ENCODE data around the gene QSOX1.

DNA sequence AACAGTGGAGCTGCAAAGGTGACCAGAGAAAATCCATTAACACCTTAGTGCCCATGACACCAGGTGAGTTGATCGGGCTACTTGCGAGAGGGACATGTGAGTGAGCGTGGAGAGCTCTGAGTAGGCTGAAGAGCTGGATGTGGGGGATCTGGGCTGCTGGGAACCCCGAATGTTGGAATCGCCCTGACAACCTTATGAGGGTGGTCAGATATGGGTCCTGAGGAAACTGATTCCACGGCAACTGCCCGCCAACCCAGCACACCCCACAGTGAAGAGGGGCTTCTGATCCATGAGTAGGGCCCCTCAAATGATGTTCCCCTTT, 705 bp upstream of the QSOX1 start:
- TF ChIP-seq, protein P1, sequence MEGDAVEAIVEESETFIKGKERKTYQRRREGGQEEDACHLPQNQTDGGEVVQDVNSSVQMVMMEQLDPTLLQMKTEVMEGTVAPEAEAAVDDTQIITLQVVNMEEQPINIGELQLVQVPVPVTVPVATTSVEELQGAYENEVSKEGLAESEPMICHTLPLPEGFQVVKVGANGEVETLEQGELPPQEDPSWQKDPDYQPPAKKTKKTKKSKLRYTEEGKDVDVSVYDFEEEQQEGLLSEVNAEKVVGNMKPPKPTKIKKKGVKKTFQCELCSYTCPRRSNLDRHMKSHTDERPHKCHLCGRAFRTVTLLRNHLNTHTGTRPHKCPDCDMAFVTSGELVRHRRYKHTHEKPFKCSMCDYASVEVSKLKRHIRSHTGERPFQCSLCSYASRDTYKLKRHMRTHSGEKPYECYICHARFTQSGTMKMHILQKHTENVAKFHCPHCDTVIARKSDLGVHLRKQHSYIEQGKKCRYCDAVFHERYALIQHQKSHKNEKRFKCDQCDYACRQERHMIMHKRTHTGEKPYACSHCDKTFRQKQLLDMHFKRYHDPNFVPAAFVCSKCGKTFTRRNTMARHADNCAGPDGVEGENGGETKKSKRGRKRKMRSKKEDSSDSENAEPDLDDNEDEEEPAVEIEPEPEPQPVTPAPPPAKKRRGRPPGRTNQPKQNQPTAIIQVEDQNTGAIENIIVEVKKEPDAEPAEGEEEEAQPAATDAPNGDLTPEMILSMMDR (IDR thresholded peaks at IDR 0.05) = no peak
- no peak for TF ChIP-seq POLR2AphosphoS5 (IDR thresholded peaks at IDR 0.05)
- TF ChIP-seq EP300 (IDR thresholded peaks at IDR 0.05) = no peak

Measured in esophagus muscularis mucosa (tissue), 4 donors.